ENCODE measurements around the gene CHKA. TPM values are rescaled to one million over a fixed set of nuclear protein-coding genes. Genes with fewer than 3 reads are reported as not detected.

CHKA gene
- total and polyA plus RNA-seq, 2 experiments from 2014 or later = 3.6 to 4.2 TPM

DNA sequence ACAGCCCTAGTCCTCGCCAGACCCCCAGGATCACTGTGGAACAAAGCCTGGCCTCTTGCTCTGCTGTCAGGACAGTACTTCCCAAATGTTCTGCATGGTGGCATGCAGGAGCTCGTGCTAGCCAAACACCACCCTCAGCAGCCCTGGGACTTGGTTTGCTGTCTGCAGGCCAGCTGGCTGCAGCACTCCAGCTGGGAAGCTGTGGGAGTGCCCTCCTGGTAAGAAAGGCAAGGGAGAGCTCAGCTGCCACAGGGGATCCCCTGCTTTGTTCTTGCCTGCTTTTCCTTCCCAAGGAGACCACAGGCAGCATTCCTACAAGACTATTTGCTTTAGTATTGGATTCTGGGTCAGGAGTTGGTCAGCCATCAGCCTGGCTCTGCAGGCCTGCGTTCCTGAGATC is 54.4 kb downstream of the CHKA start:
- H4K20me1 ChIP-seq (ENCODE audit: insufficient read depth) = no peaks in the 10 kb centered on the region
- no peaks in the 10 kb centered on the region for H3K9me2 ChIP-seq (ENCODE audit: insufficient read depth)
- H3K9ac ChIP-seq = no peak overlapping the region
- in situ Hi-C loops (cut with MboI) = no loop called here
- no peaks in the 10 kb centered on the region for H3K36me3 ChIP-seq (ENCODE audit: low read depth)
- no peak for TF ChIP-seq EZH2 (IDR thresholded peaks at IDR 0.05; ENCODE audit: insufficient read depth, poor library complexity, severe bottlenecking)
- no peak for TF ChIP-seq EZH2phosphoT487 (IDR thresholded peaks at IDR 0.05; ENCODE audit: insufficient read depth, low read depth)
- no peaks in the 10 kb centered on the region for H3K27me3 ChIP-seq (replicated peaks; ENCODE audit: insufficient read depth)
- H3K27ac ChIP-seq = no peak overlapping the region
- no peak overlapping the region for H3K4me3 ChIP-seq
- H3F3A ChIP-seq (ENCODE audit: insufficient read depth) = no peaks in the 10 kb centered on the region
- no peak overlapping the region for H3K4me2 ChIP-seq (ENCODE audit: unreplicated experiment)
- DNase-seq = no peak
- H3K4me1 ChIP-seq (ENCODE audit: insufficient read depth) = no peaks in the 10 kb centered on the region
- H3K9me3 ChIP-seq (ENCODE audit: low read depth) = no peaks in the 10 kb centered on the region
- no peaks in the 10 kb centered on the region for H3K79me2 ChIP-seq (ENCODE audit: insufficient read depth)
- WGBS, 2 experiments (ENCODE audit: low coverage in 1 of 2, low lambda C conversion rate in 2 of 2, missing lambda C conversion rate in 2 of 2) = 83 to 86% methylated on average over 3 of the region's 3 CpGs
- H2AFZ ChIP-seq = no peak overlapping the region

DNA sequence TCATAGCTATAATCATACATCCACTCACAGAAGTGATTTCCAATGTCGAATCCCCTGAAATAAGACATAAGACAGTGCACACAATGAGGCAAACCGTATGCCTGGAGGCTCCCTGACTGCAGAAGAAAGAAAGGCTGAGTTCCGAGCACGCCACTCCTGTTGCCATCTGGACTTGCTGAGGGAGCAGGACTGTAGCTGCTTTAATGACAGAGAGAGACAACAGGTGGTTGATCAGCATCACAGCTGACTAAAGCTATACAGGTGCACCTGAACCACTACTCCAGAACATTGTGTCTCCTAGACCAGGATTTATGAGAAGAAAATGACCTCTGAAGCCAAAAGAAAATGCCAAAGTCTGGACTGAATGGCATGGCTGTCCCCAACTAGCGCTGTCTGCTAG is 55.3 kb downstream of the CHKA start:
- 91 to 96% methylated on average over 5 of the region's 5 CpGs for WGBS, 2 experiments (ENCODE audit: low coverage in 1 of 2, low lambda C conversion rate in 2 of 2, missing lambda C conversion rate in 2 of 2)
- in situ Hi-C loops (cut with MboI) = no loop called here
- no peak overlapping the region for H3K9ac ChIP-seq

DNA sequence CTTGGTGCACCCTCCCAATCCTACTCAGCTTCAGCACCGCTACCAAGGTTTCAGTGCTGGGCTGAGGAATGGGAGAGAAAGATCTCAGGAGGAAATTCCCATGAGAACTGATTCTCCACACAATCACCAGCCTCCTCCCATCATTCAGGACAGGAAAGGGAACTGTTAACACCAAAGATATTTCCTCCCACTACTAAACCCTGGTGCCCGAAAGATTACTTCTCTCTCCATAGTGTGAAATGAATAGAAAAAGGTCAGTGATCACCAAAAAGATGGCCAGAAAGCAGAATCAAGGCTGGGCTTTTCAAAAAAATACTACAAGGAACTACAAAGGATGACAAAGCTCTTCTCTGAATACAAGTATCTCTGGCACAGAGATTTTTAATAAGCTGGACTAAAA is 56.3 kb downstream of the CHKA start:
- no peaks in the 10 kb centered on the region for H3K36me3 ChIP-seq (ENCODE audit: low read depth)
- DNase-seq = no peak
- H3K4me1 ChIP-seq (ENCODE audit: insufficient read depth) = no peaks in the 10 kb centered on the region
- in situ Hi-C loops (cut with MboI) = no loop called here
- WGBS, 2 experiments (ENCODE audit: low coverage in 1 of 2, low lambda C conversion rate in 2 of 2, missing lambda C conversion rate in 2 of 2) = 100% methylated on average over 2 of the region's 2 CpGs
- no peak overlapping the region for H3K9ac ChIP-seq
- TF ChIP-seq EZH2phosphoT487 (IDR thresholded peaks at IDR 0.05; ENCODE audit: insufficient read depth, low read depth) = no peak
- no peak for TF ChIP-seq EZH2 (IDR thresholded peaks at IDR 0.05; ENCODE audit: insufficient read depth, poor library complexity, severe bottlenecking)
- H4K20me1 ChIP-seq (ENCODE audit: insufficient read depth) = no peaks in the 10 kb centered on the region
- no peaks in the 10 kb centered on the region for H3K27me3 ChIP-seq (replicated peaks; ENCODE audit: insufficient read depth)
- H2AFZ ChIP-seq = no peak overlapping the region
- H3K9me3 ChIP-seq (ENCODE audit: low read depth) = no peaks in the 10 kb centered on the region
- H3K79me2 ChIP-seq (ENCODE audit: insufficient read depth) = no peaks in the 10 kb centered on the region
- H3F3A ChIP-seq (ENCODE audit: insufficient read depth) = no peaks in the 10 kb centered on the region
- H3K4me2 ChIP-seq (ENCODE audit: unreplicated experiment) = no peak overlapping the region
- no peaks in the 10 kb centered on the region for H3K9me2 ChIP-seq (ENCODE audit: insufficient read depth)
- no peak overlapping the region for H3K4me3 ChIP-seq
- no peak overlapping the region for H3K27ac ChIP-seq

More for the DNA sequence above, 55.3 kb downstream of the CHKA start:
- Histone ChIP-seq H3K4me2 (ENCODE audit: unreplicated experiment) (no peak overlapping the region), H3K9me2 (ENCODE audit: insufficient read depth) (no peaks in the 10 kb centered on the region), H3K4me3 (no peak overlapping the region), H3K36me3 (ENCODE audit: low read depth) (no peaks in the 10 kb centered on the region), H3K79me2 (ENCODE audit: insufficient read depth) (no peaks in the 10 kb centered on the region), H3K9me3 (ENCODE audit: low read depth) (no peaks in the 10 kb centered on the region), H3F3A (ENCODE audit: insufficient read depth) (no peaks in the 10 kb centered on the region), H2AFZ (no peak overlapping the region), H3K27ac (no peak overlapping the region), H4K20me1 (ENCODE audit: insufficient read depth) (no peaks in the 10 kb centered on the region), H3K27me3 (replicated peaks; ENCODE audit: insufficient read depth) (no peaks in the 10 kb centered on the region), H3K4me1 (ENCODE audit: insufficient read depth) (no peaks in the 10 kb centered on the region)
- no peak for TF ChIP-seq EZH2 (IDR thresholded peaks at IDR 0.05; ENCODE audit: insufficient read depth, poor library complexity, severe bottlenecking)
- no peak for TF ChIP-seq EZH2phosphoT487 (IDR thresholded peaks at IDR 0.05; ENCODE audit: insufficient read depth, low read depth)
- DNase-seq = no peak

DNA sequence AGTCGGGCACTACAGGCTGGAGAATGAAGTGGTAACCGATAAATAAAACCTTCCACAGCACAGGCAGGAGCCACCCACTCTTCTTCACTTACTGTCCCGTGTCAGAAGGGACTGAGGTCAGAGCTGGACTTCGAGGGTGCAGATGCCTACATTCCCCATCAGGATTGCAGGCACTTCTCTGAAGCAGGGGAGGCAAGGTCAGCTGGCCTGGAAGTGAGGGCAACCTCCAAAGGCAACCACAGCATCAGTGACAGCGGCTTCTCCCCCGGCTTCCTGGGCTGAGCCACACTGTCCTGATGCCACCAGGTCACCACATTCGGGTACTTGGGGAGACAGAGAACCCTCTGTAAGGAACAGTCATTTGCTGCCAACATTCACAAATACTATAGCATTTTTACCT is 59.7 kb downstream of the CHKA start:
- 85% methylated on average over 7 of the region's 7 CpGs for WGBS, 2 experiments (ENCODE audit: low coverage in 1 of 2, low lambda C conversion rate in 2 of 2, missing lambda C conversion rate in 2 of 2)

DNA sequence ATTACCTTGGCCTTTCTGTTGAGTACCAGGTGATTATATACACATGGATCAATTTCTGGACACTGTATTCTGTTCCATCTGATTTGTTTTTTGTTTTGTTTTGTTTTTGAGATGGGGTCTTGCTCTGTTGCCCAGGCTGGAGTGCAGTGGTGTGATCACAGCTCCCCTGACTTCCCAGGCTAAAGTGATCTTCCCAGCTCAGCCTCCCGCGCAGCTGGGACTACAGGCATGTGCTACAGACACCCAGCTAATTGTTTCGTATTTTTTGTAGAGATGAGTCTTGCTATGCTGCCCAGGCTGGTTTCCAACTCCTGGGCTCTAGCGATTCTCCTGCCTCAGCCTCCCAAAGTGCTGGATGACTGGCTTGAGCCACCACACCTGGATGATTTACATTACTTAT is 63.4 kb downstream of the CHKA start:
- Histone ChIP-seq H3K27me3 (replicated peaks; ENCODE audit: insufficient read depth) (no peaks in the 10 kb centered on the region), H3K4me3 (no peak overlapping the region), H3K9me2 (ENCODE audit: insufficient read depth) (no peaks in the 10 kb centered on the region), H3K9ac (no peak overlapping the region), H3K4me1 (ENCODE audit: insufficient read depth) (no peaks in the 10 kb centered on the region), H3K27ac (no peak overlapping the region), H2AFZ (no peak overlapping the region), H3F3A (ENCODE audit: insufficient read depth) (peaks cover 15% of the 10 kb centered on the region), H3K9me3 (ENCODE audit: low read depth) (no peaks in the 10 kb centered on the region), H3K79me2 (ENCODE audit: insufficient read depth) (no peaks in the 10 kb centered on the region), H4K20me1 (ENCODE audit: insufficient read depth) (no peaks in the 10 kb centered on the region), H3K4me2 (ENCODE audit: unreplicated experiment) (no peak overlapping the region), H3K36me3 (ENCODE audit: low read depth) (no peaks in the 10 kb centered on the region)
- TF ChIP-seq EZH2 (IDR thresholded peaks at IDR 0.05; ENCODE audit: insufficient read depth, poor library complexity, severe bottlenecking) (no peak), EZH2phosphoT487 (IDR thresholded peaks at IDR 0.05; ENCODE audit: insufficient read depth, low read depth) (no peak)
- DNase-seq = no peak
- in situ Hi-C loops (cut with MboI) = no loop called here
- 96 to 99% methylated on average over 4 of the region's 4 CpGs for WGBS, 2 experiments (ENCODE audit: low coverage in 1 of 2, low lambda C conversion rate in 2 of 2, missing lambda C conversion rate in 2 of 2)

More for the DNA sequence above, 59.7 kb downstream of the CHKA start:
- no peak for TF ChIP-seq EZH2 (IDR thresholded peaks at IDR 0.05; ENCODE audit: insufficient read depth, poor library complexity, severe bottlenecking)
- no peak for TF ChIP-seq EZH2phosphoT487 (IDR thresholded peaks at IDR 0.05; ENCODE audit: insufficient read depth, low read depth)
- Histone ChIP-seq H3K27me3 (replicated peaks; ENCODE audit: insufficient read depth) (no peaks in the 10 kb centered on the region), H3K9me3 (ENCODE audit: low read depth) (no peaks in the 10 kb centered on the region), H2AFZ (no peak overlapping the region), H3F3A (ENCODE audit: insufficient read depth) (no peaks in the 10 kb centered on the region), H3K79me2 (ENCODE audit: insufficient read depth) (no peaks in the 10 kb centered on the region), H3K27ac (no peak overlapping the region), H4K20me1 (ENCODE audit: insufficient read depth) (no peaks in the 10 kb centered on the region), H3K4me2 (ENCODE audit: unreplicated experiment) (no peak overlapping the region), H3K4me1 (ENCODE audit: insufficient read depth) (no peaks in the 10 kb centered on the region), H3K9me2 (ENCODE audit: insufficient read depth) (no peaks in the 10 kb centered on the region), H3K36me3 (ENCODE audit: low read depth) (no peaks in the 10 kb centered on the region), H3K9ac (no peak overlapping the region), H3K4me3 (no peak overlapping the region)
- in situ Hi-C loops (cut with MboI) = no loop called here
- no peak for DNase-seq
